Activated CD8-positive, alpha-beta memory T cell treated with anti-CD3 and anti-CD28 coated beads, Interleukin-2, amount 10 ng/mL, durations not matched to agents 7 days and 5 days (primary cell): Measurements from ENCODE around the gene HTR3E. TPM values are rescaled to one million over a fixed set of nuclear protein-coding genes. Genes with fewer than 3 reads are reported as not detected.
"Not testable (repeated sequence)": the region's sequence is repeated elsewhere in the genome, so short reads cannot be mapped to it uniquely, and the experiment has no call there.

Source experiments
- ATAC-seq: fragments of 150-1000 bp; cut with Tn5 transposase; one replicate; pipeline ENCODE4 v1.10.0; 2021; ENCODE audit warnings: moderate library complexity
- CTCF ChIA-PET: fragments of 350-600 bp; sonication (Branson Sonifier 250); formaldehyde crosslinking; loops from one replicate; lab custom pipeline; 2021; ENCODE audit warnings: antibody characterized with exemption; lab: Charles Lee
- DNase-seq: peaks from one replicate; pipeline ENCODE4 v3.0.0-alpha.2; 2020
- H3K27ac Mint-ChIP-seq: one replicate; pipeline ENCODE4 v1.8.0; 2021; ENCODE audit warnings: mild to moderate bottlenecking, mixed read lengths
- H3K27me3 Mint-ChIP-seq: one replicate; pipeline ENCODE4 v1.8.0; 2021; ENCODE audit warnings: mixed read lengths
- H3K36me3 Mint-ChIP-seq: one replicate; pipeline ENCODE4 v1.8.0; 2021; ENCODE audit warnings: mild to moderate bottlenecking, mixed read lengths
- H3K4me1 Mint-ChIP-seq: one replicate; pipeline ENCODE4 v1.8.0; 2021; ENCODE audit warnings: mixed read lengths
- H3K4me3 Mint-ChIP-seq: one replicate; pipeline ENCODE4 v1.8.0; 2021; ENCODE audit warnings: mild to moderate bottlenecking, moderate library complexity, mixed read lengths
- H3K9me3 Mint-ChIP-seq: one replicate; pipeline ENCODE4 v1.8.0; 2022; ENCODE audit warnings: low read depth, mixed read lengths
- total RNA-seq, 2 experiments: library from RNA; stranded (reverse); gene quantifications; one replicate each; pipeline ENCODE4 v1.2.3, GENCODE V29; 2021

HTR3E gene, protein sequence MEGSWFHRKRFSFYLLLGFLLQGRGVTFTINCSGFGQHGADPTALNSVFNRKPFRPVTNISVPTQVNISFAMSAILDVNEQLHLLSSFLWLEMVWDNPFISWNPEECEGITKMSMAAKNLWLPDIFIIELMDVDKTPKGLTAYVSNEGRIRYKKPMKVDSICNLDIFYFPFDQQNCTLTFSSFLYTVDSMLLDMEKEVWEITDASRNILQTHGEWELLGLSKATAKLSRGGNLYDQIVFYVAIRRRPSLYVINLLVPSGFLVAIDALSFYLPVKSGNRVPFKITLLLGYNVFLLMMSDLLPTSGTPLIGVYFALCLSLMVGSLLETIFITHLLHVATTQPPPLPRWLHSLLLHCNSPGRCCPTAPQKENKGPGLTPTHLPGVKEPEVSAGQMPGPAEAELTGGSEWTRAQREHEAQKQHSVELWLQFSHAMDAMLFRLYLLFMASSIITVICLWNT
- total RNA-seq: not detected

DNA sequence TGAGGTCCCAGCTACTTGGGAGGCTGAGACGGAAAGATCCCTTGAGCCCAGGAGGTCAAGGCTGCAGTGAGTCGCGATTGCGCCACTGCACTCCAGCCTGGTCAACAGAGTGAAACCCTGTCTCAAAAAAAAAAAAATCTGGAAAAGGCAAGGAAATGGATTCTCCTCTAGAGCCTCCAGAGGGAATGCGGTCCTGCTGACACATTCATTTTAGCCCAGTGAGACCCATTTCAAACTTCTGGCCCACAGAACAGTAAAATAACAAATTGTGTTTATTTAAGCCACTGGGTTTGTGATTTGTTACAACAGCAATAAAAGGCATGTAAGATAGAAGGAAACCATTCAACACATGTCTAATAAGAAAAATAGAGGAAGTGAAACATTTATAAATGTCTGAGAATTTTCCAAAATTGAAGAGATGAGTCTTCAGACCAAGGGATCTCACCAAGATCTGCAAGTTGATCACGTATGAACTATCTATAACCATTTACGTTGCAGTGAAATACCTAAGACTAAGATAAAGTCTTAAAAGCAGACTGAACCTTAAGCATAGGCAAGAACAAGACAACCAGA, at the start of gene HTR3E:
TSS of gene HTR3E (plus strand) at position 254 of the 573 bp plus-strand sequence. CDS start 466 bp downstream, outside the sequence.
- Mint-ChIP-seq H3K4me1 (no peaks in the 10 kb centered on the region), H3K4me3 (no peak within 1 kb of the TSS), H3K9me3 (no peaks in the 10 kb centered on the region), H3K27me3 (peaks cover 15% of the 10 kb centered on the region), H3K36me3 (peaks cover 8% of the 10 kb centered on the region), H3K27ac (no peak within 1 kb of the TSS)
- CTCF ChIA-PET: no interaction called here
- DNase-seq: no peak
- no peak for ATAC-seq

- Mint-ChIP-seq H3K9me3 (no peaks in the 10 kb centered on the region), H3K27ac (no peak overlapping the region), H3K4me3 (no peak overlapping the region), H3K27me3 (peaks cover 13% of the 10 kb centered on the region), H3K4me1 (no peaks in the 10 kb centered on the region), H3K36me3 (no peaks in the 10 kb centered on the region)
- ATAC-seq (no peak), DNase-seq (no peak)
- CTCF ChIA-PET: interaction anchor here (0.6 kb wide), 1 partner anchor 33 kb away, joined by 3 read pairs; no protein-coding TSS in a partner anchor
Observed at GRCh38 chr3:184050217-184050847, 46.5 kb upstream of the HTR3E start.

DNA sequence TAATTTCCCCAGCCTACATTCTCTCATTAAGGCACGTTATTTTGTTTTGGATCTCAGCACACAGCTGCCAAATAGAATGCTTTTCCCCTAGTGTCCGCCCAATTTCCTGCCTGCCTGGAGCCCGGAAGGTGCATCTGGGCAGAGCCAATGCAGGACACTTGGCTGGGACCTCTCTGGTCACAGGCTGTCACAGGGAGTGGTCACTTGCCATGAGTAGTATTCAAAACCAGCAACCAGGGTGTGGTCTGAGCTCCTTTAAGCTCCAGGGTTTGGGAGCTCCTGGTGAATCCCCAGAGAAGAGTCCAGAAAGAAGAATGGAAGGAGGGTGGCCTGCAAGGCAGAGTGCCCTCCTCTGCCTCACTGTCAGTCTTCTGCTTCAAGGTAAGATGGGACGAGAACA, 44.1 kb upstream of the HTR3E start, which contains the start of gene HTR3C:
TSS of gene HTR3C (plus strand) at position 281 of the 400 bp plus-strand sequence. CDS start at position 315, 34 bp downstream.
- CTCF ChIA-PET: no interaction called here
- Mint-ChIP-seq H3K4me1 (no peaks in the 10 kb centered on the region), H3K4me3 (no peak within 1 kb of the TSS), H3K36me3 (no peaks in the 10 kb centered on the region), H3K27ac (no peak within 1 kb of the TSS), H3K9me3 (no peaks in the 10 kb centered on the region), H3K27me3 (peaks cover 10% of the 10 kb centered on the region)
- no peak for ATAC-seq
- DNase-seq: no peak

DNA sequence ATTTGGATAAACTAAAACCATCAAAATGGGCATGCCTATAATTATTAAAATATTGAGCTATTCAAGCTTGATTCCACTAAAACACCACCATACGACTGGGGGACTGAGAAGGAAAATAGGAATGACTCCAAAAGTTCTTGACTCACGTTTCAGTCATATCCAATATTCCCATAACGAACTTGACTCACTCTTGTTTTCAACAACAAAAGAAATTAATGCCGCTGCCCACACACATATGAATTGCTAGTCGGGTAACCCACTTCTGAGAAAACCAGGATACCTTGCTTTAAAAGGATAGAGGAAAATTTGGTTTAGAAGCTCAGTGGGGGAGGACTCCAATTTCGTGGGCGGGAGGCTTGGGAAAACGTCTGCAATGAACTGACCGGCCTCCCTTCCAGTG, 38.8 kb upstream of the HTR3E start:
- no peaks in the 10 kb centered on the region for H3K4me1 Mint-ChIP-seq
- no peak for ATAC-seq
- CTCF ChIA-PET: no interaction called here
- H3K36me3 Mint-ChIP-seq: no peaks in the 10 kb centered on the region
- H3K27ac Mint-ChIP-seq: no peak overlapping the region
- H3K9me3 Mint-ChIP-seq: no peaks in the 10 kb centered on the region
- H3K27me3 Mint-ChIP-seq: peaks cover 2% of the 10 kb centered on the region
- DNase-seq: no peak
- H3K4me3 Mint-ChIP-seq: no peak overlapping the region

DNA sequence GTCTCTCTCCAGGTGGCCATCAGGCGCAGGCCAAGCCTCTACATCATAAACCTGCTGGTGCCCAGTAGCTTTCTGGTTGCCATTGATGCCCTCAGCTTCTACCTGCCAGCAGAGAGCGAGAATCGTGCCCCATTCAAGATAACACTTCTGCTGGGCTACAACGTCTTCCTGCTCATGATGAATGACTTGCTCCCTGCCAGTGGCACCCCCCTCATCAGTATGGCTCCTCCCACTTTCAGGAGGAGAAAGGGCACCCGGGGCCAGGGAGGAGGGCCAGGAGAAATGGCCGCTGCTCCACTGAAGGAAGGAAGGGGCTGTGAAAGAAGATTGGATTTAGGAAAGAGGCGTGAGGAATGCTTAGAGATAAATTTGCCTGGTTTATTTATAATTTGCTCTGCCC, 37.4 kb upstream of the HTR3E start:
- CTCF ChIA-PET: no interaction called here
- no peak overlapping the region for H3K27ac Mint-ChIP-seq
- H3K9me3 Mint-ChIP-seq: no peaks in the 10 kb centered on the region
- no peak for ATAC-seq
- H3K4me3 Mint-ChIP-seq: no peak overlapping the region
- H3K36me3 Mint-ChIP-seq: no peaks in the 10 kb centered on the region
- H3K4me1 Mint-ChIP-seq: no peaks in the 10 kb centered on the region
- no peak for DNase-seq
- peaks cover 2% of the 10 kb centered on the region for H3K27me3 Mint-ChIP-seq

- DNase-seq: no peak
- Mint-ChIP-seq H3K4me1 (no peaks in the 10 kb centered on the region), H3K27ac (no peak overlapping the region), H3K9me3 (no peaks in the 10 kb centered on the region), H3K36me3 (no peaks in the 10 kb centered on the region), H3K27me3 (peaks cover 2% of the 10 kb centered on the region), H3K4me3 (no peak overlapping the region)
- CTCF ChIA-PET: no interaction called here
- ATAC-seq: no peak
Observed at GRCh38 chr3:184062637-184063036, 34.2 kb upstream of the HTR3E start.

GRCh38 chr3:184066211-184066610, 30.7 kb upstream of the HTR3E start:
- ATAC-seq: no peak
- H3K27me3 Mint-ChIP-seq: peaks cover 7% of the 10 kb centered on the region
- H3K36me3 Mint-ChIP-seq: peaks cover 1% of the 10 kb centered on the region
- DNase-seq: no peak
- no peak overlapping the region for H3K27ac Mint-ChIP-seq
- CTCF ChIA-PET: no interaction called here
- peaks cover 2% of the 10 kb centered on the region for H3K9me3 Mint-ChIP-seq
- no peak overlapping the region for H3K4me3 Mint-ChIP-seq
- no peaks in the 10 kb centered on the region for H3K4me1 Mint-ChIP-seq

DNA sequence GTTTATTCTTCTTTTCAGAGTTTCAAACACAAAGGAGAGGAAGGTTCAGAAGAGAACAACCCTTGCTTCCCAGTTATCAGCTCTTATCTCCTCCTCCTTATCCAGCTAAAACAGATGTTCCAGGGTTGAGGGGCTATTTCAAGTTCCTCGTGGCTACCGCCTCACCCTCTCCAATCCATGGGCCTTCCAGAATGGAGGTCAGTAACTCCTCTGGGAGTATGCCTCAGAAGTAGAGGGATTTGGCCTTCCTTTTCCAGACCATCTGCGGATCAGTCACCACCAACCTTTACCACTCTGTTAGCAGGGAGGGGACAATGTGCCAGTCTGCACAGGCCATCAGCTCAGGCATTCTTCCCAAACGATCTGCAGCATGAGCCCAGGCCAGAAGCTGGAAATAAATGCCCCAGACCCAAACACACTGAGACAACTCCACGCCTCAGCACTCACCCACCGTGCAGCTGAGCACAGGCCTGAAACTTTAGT, 29.2 kb upstream of the HTR3E start:
- DNase-seq: no peak
- Mint-ChIP-seq H3K4me1 (no peaks in the 10 kb centered on the region), H3K9me3 (peaks cover 2% of the 10 kb centered on the region), H3K36me3 (peaks cover 1% of the 10 kb centered on the region), H3K27me3 (peaks cover 4% of the 10 kb centered on the region), H3K27ac (no peak overlapping the region), H3K4me3 (no peak overlapping the region)
- ATAC-seq: no peak
- CTCF ChIA-PET: no interaction called here

- Mint-ChIP-seq H3K27me3 (peaks cover 9% of the 10 kb centered on the region), H3K4me3 (no peak overlapping the region), H3K4me1 (no peaks in the 10 kb centered on the region), H3K9me3 (peaks cover 2% of the 10 kb centered on the region), H3K36me3 (peaks cover 1% of the 10 kb centered on the region), H3K27ac (no peak overlapping the region)
- ATAC-seq: no peak
- CTCF ChIA-PET: no interaction called here
- no peak for DNase-seq
Observed at GRCh38 chr3:184068344-184068743, 28.5 kb upstream of the HTR3E start.

DNA sequence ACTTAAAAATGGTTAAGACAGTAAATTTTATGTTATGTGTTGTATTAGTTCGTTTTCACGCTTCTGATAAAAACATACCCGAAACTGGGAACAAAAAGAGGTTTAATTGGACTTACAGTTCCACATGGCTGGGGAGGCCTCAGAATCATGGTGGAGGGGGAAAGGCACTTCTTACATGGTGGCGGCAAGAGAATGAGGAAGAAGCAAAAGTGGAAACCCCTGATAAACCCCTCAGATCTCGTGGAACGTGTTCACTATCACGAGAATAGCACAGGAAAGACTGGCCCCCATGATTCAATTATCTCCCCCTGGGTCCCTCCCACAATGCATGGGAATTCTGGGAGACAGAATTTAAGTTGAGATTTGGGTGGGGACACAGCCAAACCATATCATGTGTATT, 25.7 kb upstream of the HTR3E start:
- CTCF ChIA-PET, H3K4me1 Mint-ChIP-seq, H3K27me3 Mint-ChIP-seq, ATAC-seq, H3K9me3 Mint-ChIP-seq, H3K36me3 Mint-ChIP-seq, H3K4me3 Mint-ChIP-seq, DNase-seq, H3K27ac Mint-ChIP-seq: not testable (repeated sequence)

- Mint-ChIP-seq H3K36me3 (peaks cover 1% of the 10 kb centered on the region), H3K27ac (no peak overlapping the region), H3K4me1 (no peaks in the 10 kb centered on the region), H3K27me3 (peaks cover 9% of the 10 kb centered on the region), H3K4me3 (no peak overlapping the region), H3K9me3 (peaks cover 2% of the 10 kb centered on the region)
- CTCF ChIA-PET: no interaction called here
- DNase-seq: no peak
- ATAC-seq: no peak
Observed at GRCh38 chr3:184073621-184074020, 23.2 kb upstream of the HTR3E start.

DNA sequence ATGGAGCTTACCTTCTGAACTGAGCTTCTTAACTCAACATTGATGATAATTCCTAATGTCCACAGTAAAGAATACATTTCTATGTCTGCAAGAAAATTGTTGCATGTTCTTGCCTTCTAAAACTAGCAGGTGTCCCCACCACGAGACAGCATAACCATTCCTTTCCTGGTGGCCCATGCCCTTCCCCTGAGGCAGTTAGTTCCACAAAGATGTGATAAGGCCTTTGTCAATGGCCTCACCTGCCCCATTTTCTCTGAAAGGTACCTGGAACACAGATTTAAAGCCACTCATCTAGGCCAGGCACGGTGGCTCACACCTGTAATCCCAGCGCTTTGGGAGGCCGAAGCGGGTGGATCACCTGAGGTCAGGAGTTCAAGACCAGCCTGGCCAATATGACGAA, 21.0 kb upstream of the HTR3E start:
- DNase-seq (no peak), ATAC-seq (no peak)
- no peaks in the 10 kb centered on the region for H3K4me1 Mint-ChIP-seq
- no peak overlapping the region for H3K27ac Mint-ChIP-seq
- H3K4me3 Mint-ChIP-seq: no peak overlapping the region
- peaks cover 11% of the 10 kb centered on the region for H3K27me3 Mint-ChIP-seq
- CTCF ChIA-PET: interaction anchor here (0.5 kb wide), 1 partner anchor 1403 kb away, joined by 3 read pairs; no protein-coding TSS in a partner anchor
- H3K9me3 Mint-ChIP-seq: peaks cover 2% of the 10 kb centered on the region
- H3K36me3 Mint-ChIP-seq: peaks cover 1% of the 10 kb centered on the region

- ATAC-seq: no peak
- no peak overlapping the region for H3K4me3 Mint-ChIP-seq
Observed at GRCh38 chr3:184077881-184078280, 19.0 kb upstream of the HTR3E start.

More at GRCh38 chr3:184077881-184078280, 19.0 kb upstream of the HTR3E start:
- DNase-seq: no peak
- peaks cover 9% of the 10 kb centered on the region for H3K27me3 Mint-ChIP-seq
- no peaks in the 10 kb centered on the region for H3K4me1 Mint-ChIP-seq
- CTCF ChIA-PET: no interaction called here
- H3K9me3 Mint-ChIP-seq: no peaks in the 10 kb centered on the region
- H3K27ac Mint-ChIP-seq: no peak overlapping the region
- H3K36me3 Mint-ChIP-seq: no peaks in the 10 kb centered on the region
